Kidney capillary endothelial cell (primary cell): ENCODE measurements around the gene CFTR.
"Not testable (repeated sequence)": the region's sequence is repeated elsewhere in the genome, so short reads cannot be mapped to it uniquely, and the experiment has no call there.

Source experiments
- DNase-seq: peaks from one replicate; pipeline ENCODE4 v3.0.0-alpha.2; 2018; ENCODE audit warnings: low spot score

Gene CFTR

GRCh38 chr7:117502331-117502730 is 22.5 kb downstream of the CFTR start:
- DNase-seq, result no peak

GRCh38 chr7:117505238-117505637 is 25.4 kb downstream of the CFTR start:
- no peak for DNase-seq

- DNase-seq, result no peak
Measured at GRCh38 chr7:117508676-117509075, 28.9 kb downstream of the CFTR start.

GRCh38 chr7:117517194-117517593 is 37.4 kb downstream of the CFTR start:
- DNase-seq, result not testable (repeated sequence)

- DNase-seq, result no peak
Measured at GRCh38 chr7:117530390-117530789, 50.6 kb downstream of the CFTR start.

- no peak for DNase-seq
Measured at GRCh38 chr7:117531595-117532244, 51.9 kb downstream of the CFTR start.

GRCh38 chr7:117538053-117538452 is 58.2 kb downstream of the CFTR start:
- DNase-seq, result no peak

GRCh38 chr7:117544061-117544460 is 64.2 kb downstream of the CFTR start:
- no peak for DNase-seq

GRCh38 chr7:117548035-117548434 is 68.2 kb downstream of the CFTR start:
- DNase-seq, result no peak

GRCh38 chr7:117550625-117551024 is 70.8 kb downstream of the CFTR start:
- no peak for DNase-seq

GRCh38 chr7:117552660-117553059 is 72.8 kb downstream of the CFTR start:
- DNase-seq, result no peak

- DNase-seq, result no peak
Measured at GRCh38 chr7:117555260-117555659, 75.4 kb downstream of the CFTR start.

GRCh38 chr7:117559391-117559790 is 79.6 kb downstream of the CFTR start:
- no peak for DNase-seq

GRCh38 chr7:117560030-117560429 is 80.2 kb downstream of the CFTR start:
- no peak for DNase-seq

- DNase-seq, result no peak
Measured at GRCh38 chr7:117562759-117563158, 82.9 kb downstream of the CFTR start.

- no peak for DNase-seq
Measured at GRCh38 chr7:117564080-117564479, 84.3 kb downstream of the CFTR start.

GRCh38 chr7:117564627-117565026 is 84.8 kb downstream of the CFTR start:
- no peak for DNase-seq

GRCh38 chr7:117565226-117565625 is 85.4 kb downstream of the CFTR start:
- no peak for DNase-seq

GRCh38 chr7:117567781-117568180 is 88.0 kb downstream of the CFTR start:
- no peak for DNase-seq

- DNase-seq, result no peak
Measured at GRCh38 chr7:117572856-117573620, 93.2 kb downstream of the CFTR start.

GRCh38 chr7:117581424-117581823 is 101.6 kb downstream of the CFTR start:
- DNase-seq, result no peak

GRCh38 chr7:117582219-117582704 is 102.4 kb downstream of the CFTR start:
- DNase-seq, result no peak

GRCh38 chr7:117587931-117588330 is 108.1 kb downstream of the CFTR start:
- no peak for DNase-seq
